Endothelial cell of umbilical vein (primary cell): ENCODE measurements around the gene IL16. TPM values are rescaled to one million over a fixed set of nuclear protein-coding genes. Genes with fewer than 3 reads are reported as not detected.

Experiments used
- BruUV-seq: library from RNA; stranded (reverse); fragments of 400-500 nt; replicated peaks from 2 replicates; lab custom pipeline; 2021; lab: Mats Ljungman, UMichigan
- CTCF ChIA-PET: fragments of 300-600, 350-600 bp; sonication (Branson Sonifier 250); formaldehyde crosslinking; loops from one replicate; lab custom pipeline; 2021; ENCODE audit warnings: antibody characterized with exemption, inconsistent platforms; lab: Charles Lee
- POLR2A ChIA-PET: fragments of 300-600, 350-600 bp; sonication (Branson Sonifier 250); formaldehyde crosslinking; loops from one replicate; lab custom pipeline; 2021; ENCODE audit warnings: antibody characterized with exemption, inconsistent platforms; lab: Charles Lee
- DNase-seq: peaks from one replicate; pipeline ENCODE4 v3.0.0-alpha.2; 2011; ENCODE audit warnings: low read depth, low spot score
- FAIRE-seq: peaks from 2 replicates; lab custom pipeline; 2011; peaks lifted over from hg19 to GRCh38; lab: Jason Lieb, UNC
- H2AFZ ChIP-seq: 2 replicates; pipeline ENCODE4 v1.6.0; 2012; ENCODE audit warnings: low read depth, low read length, control low read depth, inconsistent platforms
- H3K27ac ChIP-seq: 2 replicates; pipeline ENCODE4 v1.5.1; 2011; ENCODE audit warnings: low read depth, mild to moderate bottlenecking, control low read depth, low read length, moderate library complexity; ENCODE audit not compliant: insufficient read depth
- H3K27me3 ChIP-seq, 2 experiments: 2 replicates each; pipeline versions ENCODE4 v1.6.0 to v1.6.1; 2011; ENCODE audit warnings: low read length in 2 of 2, mixed read lengths in 1 of 2; ENCODE audit not compliant: control insufficient read depth in 2 of 2, insufficient read depth in 2 of 2
- H3K36me3 ChIP-seq, 2 experiments: 2 replicates in 1 of 2; 3 replicates in 1 of 2; pipeline ENCODE4 v1.5.1; 2011; ENCODE audit warnings: low read length in 2 of 2, mild to moderate bottlenecking in 1 of 2, moderate library complexity in 1 of 2; ENCODE audit not compliant: control insufficient read depth in 2 of 2, insufficient read depth in 2 of 2; ENCODE audit errors: extremely low read depth in 1 of 2
- H3K4me1 ChIP-seq: 3 replicates; pipeline ENCODE4 v1.5.1; 2011; ENCODE audit warnings: mild to moderate bottlenecking, low read length; ENCODE audit not compliant: control insufficient read depth, insufficient read depth; ENCODE audit errors: extremely low read depth
- H3K4me2 ChIP-seq: 2 replicates; pipeline ENCODE4 v1.6.1; 2011; ENCODE audit warnings: low read length, control low read depth, mixed read lengths; ENCODE audit not compliant: insufficient read depth
- H3K4me3 ChIP-seq, 3 experiments: fragments of 200-600 bp in 1 of 3; sonication (generic), shearing (Covaris generic) in 1 of 3; replicated peaks in 1 of 3; 2 replicates each; pipeline ENCODE4 v1.5.1; 2011 to 2016; ENCODE audit warnings: control low read depth in 3 of 3, low read length in 3 of 3, mild to moderate bottlenecking in 2 of 3, inconsistent platforms in 1 of 3, low read depth in 1 of 3, moderate library complexity in 1 of 3; ENCODE audit not compliant: insufficient read depth in 1 of 3
- H3K79me2 ChIP-seq: 2 replicates; pipeline ENCODE4 v1.6.0; 2012; ENCODE audit warnings: low read length, inconsistent platforms; ENCODE audit not compliant: control insufficient read depth, insufficient read depth
- H3K9ac ChIP-seq: replicated peaks from 2 replicates; pipeline ENCODE3; 2011; ENCODE audit warnings: low read length, control low read depth; ENCODE audit not compliant: insufficient read depth; ENCODE audit errors: extremely low read depth
- H3K9me1 ChIP-seq: replicated peaks from 3 replicates; pipeline ENCODE4 v1.6.0; 2011; ENCODE audit warnings: mild to moderate bottlenecking, low read length; ENCODE audit not compliant: control insufficient read depth, insufficient read depth; ENCODE audit errors: extremely low read depth
- H3K9me3 ChIP-seq: replicated peaks from 2 replicates; pipeline ENCODE4 v1.5.1; 2012; ENCODE audit warnings: low read length, inconsistent platforms; ENCODE audit not compliant: control insufficient read depth, insufficient read depth
- H4K20me1 ChIP-seq: replicated peaks from 2 replicates; pipeline ENCODE3; 2011; ENCODE audit warnings: mild to moderate bottlenecking, low read length; ENCODE audit not compliant: control insufficient read depth, insufficient read depth; ENCODE audit errors: extremely low read depth
- EZH2 ChIP-seq: IDR thresholded peaks from 2 replicates; pipeline ENCODE4 v1.6.1; 2012; ENCODE audit warnings: borderline replicate concordance, low read depth, mild to moderate bottlenecking, moderate library complexity, low read length, inconsistent platforms; ENCODE audit not compliant: severe bottlenecking
- GATA2 ChIP-seq: IDR thresholded peaks from 2 replicates; pipeline ENCODE4 v1.7.0; 2011; ENCODE audit warnings: low read depth, mild to moderate bottlenecking, moderate library complexity, mixed read lengths, low read length; ENCODE audit not compliant: insufficient read length, insufficient read depth
- JUN ChIP-seq: IDR thresholded peaks from 2 replicates; pipeline ENCODE4 v1.6.1; 2011; ENCODE audit warnings: borderline replicate concordance, low read depth; ENCODE audit not compliant: insufficient read length, insufficient read depth
- POLR2A ChIP-seq: IDR thresholded peaks from 2 replicates; pipeline ENCODE4 v1.6.1; 2012; ENCODE audit warnings: low read depth, mild to moderate bottlenecking, control low read depth, low read length
- POLR2AphosphoS5 ChIP-seq: IDR thresholded peaks from 2 replicates; pipeline ENCODE4 v1.6.1; 2012; ENCODE audit warnings: low read depth, mild to moderate bottlenecking, control low read depth, low read length, moderate library complexity; ENCODE audit not compliant: insufficient read depth
- dilution Hi-C: fragments of 300-500 bp; cut with MboI; formaldehyde crosslinking; loops from one replicate; pipeline ENCODE4 v1.15.0; 2019; ENCODE audit warnings: low sequenced_read_pairs; ENCODE audit not compliant: extremely low pct_ligation_motif_present
- intact Hi-C: fragments of 100-400 bp; cut with micrococcal nuclease; formaldehyde crosslinking; loops from one replicate; pipeline ENCODE4 v1.10.0; 2022
- polyA plus RNA-seq, 4 experiments: library from polyadenylated mRNA; depleted of rRNA in 3 of 4; stranded (reverse) in 3 of 4; unstranded in 1 of 4; fragments of >200 nt; gene quantifications; 2 replicates each; pipeline versions ENCODE4 v1.2.1 to v1.2.3, GENCODE V29; 2011 to 2012; ENCODE audit warnings: missing spikeins in 1 of 4
- total RNA-seq: library from RNA; stranded (reverse); gene quantifications from 2 replicates; pipeline ENCODE4 v1.2.3, GENCODE V29; 2021
- TF ChIP-seq, protein P1 (sequence below), 2 donors: IDR thresholded peaks; 1 replicate in 1 of 2; 2 replicates in 1 of 2; pipeline ENCODE4 v1.5.1; 2011; ENCODE audit warnings: low read length in 2 of 2, mild to moderate bottlenecking in 2 of 2, moderate library complexity in 2 of 2, control low read depth in 1 of 2, inconsistent platforms in 1 of 2, low read depth in 1 of 2; ENCODE audit not compliant: insufficient read depth in 1 of 2; ENCODE audit errors: extremely low read depth in 1 of 2

IL16 gene
- total and polyA plus RNA-seq, 2 donors (not counting 3 experiments of a cell fraction or from before 2014, with no cell fraction given) = 0.29 to 2.1 TPM

- POLR2A ChIA-PET = no interaction called here
- Histone ChIP-seq H3K9me1 (no peaks in the 10 kb centered on the region), H2AFZ (no peak overlapping the region), H3K36me3 (no peaks in the 10 kb centered on the region), H3K4me1 (peaks cover 5% of the 10 kb centered on the region), H3K4me2 (no peak overlapping the region), H3K4me3 (no peak overlapping the region), H3K27ac (no peak overlapping the region), H3K27me3 (peaks cover 2 to 4% of the 10 kb centered on the region in 2 experiments), H3K9ac (no peak overlapping the region), H4K20me1 (no peaks in the 10 kb centered on the region), H3K79me2 (no peaks in the 10 kb centered on the region), H3K9me3 (no peaks in the 10 kb centered on the region)
- FAIRE-seq (no peak), DNase-seq (no peak)
- CTCF ChIA-PET = interaction anchor here (1.3 to 2.3 kb wide), 6 partner anchors 102 to 482 kb away, joined by 4 to 12 read pairs (median 5); partner anchors contain the start of gene CEMIP
- BruUV-seq = no TSS peak
- dilution Hi-C loops (no loop called here), intact Hi-C loops (no loop called here)
- no peak for TF ChIP-seq EZH2
- TF ChIP-seq GATA2 = no peak
- TF ChIP-seq, protein P1, sequence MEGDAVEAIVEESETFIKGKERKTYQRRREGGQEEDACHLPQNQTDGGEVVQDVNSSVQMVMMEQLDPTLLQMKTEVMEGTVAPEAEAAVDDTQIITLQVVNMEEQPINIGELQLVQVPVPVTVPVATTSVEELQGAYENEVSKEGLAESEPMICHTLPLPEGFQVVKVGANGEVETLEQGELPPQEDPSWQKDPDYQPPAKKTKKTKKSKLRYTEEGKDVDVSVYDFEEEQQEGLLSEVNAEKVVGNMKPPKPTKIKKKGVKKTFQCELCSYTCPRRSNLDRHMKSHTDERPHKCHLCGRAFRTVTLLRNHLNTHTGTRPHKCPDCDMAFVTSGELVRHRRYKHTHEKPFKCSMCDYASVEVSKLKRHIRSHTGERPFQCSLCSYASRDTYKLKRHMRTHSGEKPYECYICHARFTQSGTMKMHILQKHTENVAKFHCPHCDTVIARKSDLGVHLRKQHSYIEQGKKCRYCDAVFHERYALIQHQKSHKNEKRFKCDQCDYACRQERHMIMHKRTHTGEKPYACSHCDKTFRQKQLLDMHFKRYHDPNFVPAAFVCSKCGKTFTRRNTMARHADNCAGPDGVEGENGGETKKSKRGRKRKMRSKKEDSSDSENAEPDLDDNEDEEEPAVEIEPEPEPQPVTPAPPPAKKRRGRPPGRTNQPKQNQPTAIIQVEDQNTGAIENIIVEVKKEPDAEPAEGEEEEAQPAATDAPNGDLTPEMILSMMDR (IDR thresholded peaks at IDR 0.05; ENCODE audit: extremely low read depth in 1 of 2, insufficient read depth in 1 of 2, low read depth in 1 of 2, low read length in 2 of 2) = no peak
- no peak for TF ChIP-seq JUN
- no peak for TF ChIP-seq POLR2AphosphoS5
- no peak for TF ChIP-seq POLR2A
Observed at GRCh38 chr15:81261172-81261811, 64.6 kb downstream of the IL16 start.
